ENCODE results near the gene EHD2.

GRCh38 chr19:47700934-47701716, 12.1 kb upstream of the EHD2 start:
- no peak for TF ChIP-seq YY1 (IDR thresholded peaks at IDR 0.05; ENCODE audit: insufficient read depth, insufficient read length)
- TF ChIP-seq SUZ12 (IDR thresholded peaks at IDR 0.05; ENCODE audit: extremely low read depth, insufficient read depth, insufficient read length) = no peak
- TF ChIP-seq ZNF274 (IDR thresholded peaks at IDR 0.05; ENCODE audit: low read depth, low read length) = no peak
